Right atrium auricular region (tissue), 2 donors: Measurements from ENCODE around the gene SLC6A17. TPM values are rescaled to one million over a fixed set of nuclear protein-coding genes. Genes with fewer than 3 reads are reported as not detected.

Source experiments
- DNase-seq: peaks from one replicate; pipeline ENCODE4 v3.0.0-alpha.2; 2019; ENCODE audit warnings: low spot score
- H3K27ac ChIP-seq, 2 donors: fragments of 200-600 bp; sonication (generic); 1 replicate in 1 of 2; 2 replicates in 1 of 2; pipeline ENCODE4 v1.5.1; 2016 to 2019
- H3K27me3 ChIP-seq, 2 donors: fragments of 200-600 bp; sonication (generic); one replicate each; pipeline versions ENCODE4 v1.5.1 to v1.6.0; 2017 to 2019
- H3K36me3 ChIP-seq: fragments of 200-600 bp; sonication (generic); one replicate; pipeline ENCODE4 v1.5.1; 2016
- H3K4me1 ChIP-seq, 2 donors: fragments of 200-600 bp; sonication (generic); one replicate each; pipeline versions ENCODE4 v1.5.1 to v1.6.0; 2017 to 2019
- H3K4me3 ChIP-seq, 2 donors: fragments of 200-600 bp; sonication (generic); 1 replicate in 1 of 2; 2 replicates in 1 of 2; pipeline ENCODE4 v1.5.1; 2017 to 2019; ENCODE audit warnings: mild to moderate bottlenecking in 1 of 2, moderate library complexity in 1 of 2
- H3K9me3 ChIP-seq, 2 donors: fragments of 200-600 bp; sonication (generic); one replicate each; pipeline ENCODE4 v1.5.1; 2019
- total RNA-seq, 2 donors: library from RNA; depleted of rRNA; stranded (reverse); fragments of >200 nt; gene quantifications; one replicate each; pipeline ENCODE4 v1.1.0, GENCODE V29; 2016
- TF ChIP-seq, protein P1 (sequence below), 2 donors: fragments of 200-600 bp; sonication (generic); IDR thresholded peaks; one replicate each; pipeline ENCODE4 v1.5.1; 2019; ENCODE audit warnings: antibody characterized with exemption in 2 of 2

The SLC6A17 gene
- total RNA-seq, 2 donors from 2014 or later: not detected

DNA sequence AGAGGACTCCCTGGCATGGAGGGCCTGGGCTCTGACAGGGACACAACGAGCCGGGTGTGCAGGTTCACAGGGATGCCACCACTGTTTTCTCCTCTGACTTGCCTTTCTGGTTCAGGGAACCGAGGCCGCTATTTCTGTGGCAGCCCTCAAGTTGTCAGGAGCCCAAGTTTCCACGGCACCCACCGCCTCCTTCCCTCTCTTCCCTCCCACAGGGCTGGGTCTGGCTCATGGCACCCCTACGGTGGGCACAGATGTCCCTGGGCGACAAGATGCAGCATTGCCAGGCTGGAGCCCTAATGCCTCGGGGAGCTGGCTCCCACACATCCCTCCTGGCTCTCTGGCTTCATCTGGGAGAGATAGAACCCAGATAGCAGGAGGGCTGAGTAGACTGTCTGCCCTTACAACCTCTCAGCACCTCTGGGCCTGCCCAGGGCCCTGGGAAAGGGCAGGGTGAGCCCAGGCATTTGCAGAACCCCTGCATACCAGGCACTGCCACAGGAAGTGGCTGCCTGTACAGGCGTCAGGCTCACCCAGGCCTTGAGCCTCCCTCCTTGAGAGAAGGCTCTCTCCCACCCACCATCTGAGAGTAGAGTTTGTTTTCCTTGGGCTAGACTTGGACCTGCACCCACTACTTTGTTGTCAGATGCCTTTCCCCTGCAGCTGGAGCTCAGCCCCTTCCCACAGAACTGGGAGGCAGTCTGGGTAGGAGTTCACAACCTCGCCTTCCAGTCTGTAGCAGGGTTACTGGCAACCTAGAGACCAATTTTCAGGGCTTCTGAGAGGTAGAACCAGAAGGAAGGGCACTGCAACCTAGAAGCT lies 80.3 kb downstream of the SLC6A17 start:
- H3K4me3 ChIP-seq: no peak overlapping the region
- H3K9me3 ChIP-seq: peaks cover 3 to 9% of the 10 kb centered on the region in 2 donors
- TF ChIP-seq, protein P1, sequence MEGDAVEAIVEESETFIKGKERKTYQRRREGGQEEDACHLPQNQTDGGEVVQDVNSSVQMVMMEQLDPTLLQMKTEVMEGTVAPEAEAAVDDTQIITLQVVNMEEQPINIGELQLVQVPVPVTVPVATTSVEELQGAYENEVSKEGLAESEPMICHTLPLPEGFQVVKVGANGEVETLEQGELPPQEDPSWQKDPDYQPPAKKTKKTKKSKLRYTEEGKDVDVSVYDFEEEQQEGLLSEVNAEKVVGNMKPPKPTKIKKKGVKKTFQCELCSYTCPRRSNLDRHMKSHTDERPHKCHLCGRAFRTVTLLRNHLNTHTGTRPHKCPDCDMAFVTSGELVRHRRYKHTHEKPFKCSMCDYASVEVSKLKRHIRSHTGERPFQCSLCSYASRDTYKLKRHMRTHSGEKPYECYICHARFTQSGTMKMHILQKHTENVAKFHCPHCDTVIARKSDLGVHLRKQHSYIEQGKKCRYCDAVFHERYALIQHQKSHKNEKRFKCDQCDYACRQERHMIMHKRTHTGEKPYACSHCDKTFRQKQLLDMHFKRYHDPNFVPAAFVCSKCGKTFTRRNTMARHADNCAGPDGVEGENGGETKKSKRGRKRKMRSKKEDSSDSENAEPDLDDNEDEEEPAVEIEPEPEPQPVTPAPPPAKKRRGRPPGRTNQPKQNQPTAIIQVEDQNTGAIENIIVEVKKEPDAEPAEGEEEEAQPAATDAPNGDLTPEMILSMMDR (IDR thresholded peaks at IDR 0.05): no peak
- no peak overlapping the region for H3K27ac ChIP-seq
- no peaks in the 10 kb centered on the region for H3K27me3 ChIP-seq
- peaks cover 8% of the 10 kb centered on the region for H3K36me3 ChIP-seq
- H3K4me1 ChIP-seq: peaks cover 0 to 8% of the 10 kb centered on the region in 2 donors
- DNase-seq: no peak

DNA sequence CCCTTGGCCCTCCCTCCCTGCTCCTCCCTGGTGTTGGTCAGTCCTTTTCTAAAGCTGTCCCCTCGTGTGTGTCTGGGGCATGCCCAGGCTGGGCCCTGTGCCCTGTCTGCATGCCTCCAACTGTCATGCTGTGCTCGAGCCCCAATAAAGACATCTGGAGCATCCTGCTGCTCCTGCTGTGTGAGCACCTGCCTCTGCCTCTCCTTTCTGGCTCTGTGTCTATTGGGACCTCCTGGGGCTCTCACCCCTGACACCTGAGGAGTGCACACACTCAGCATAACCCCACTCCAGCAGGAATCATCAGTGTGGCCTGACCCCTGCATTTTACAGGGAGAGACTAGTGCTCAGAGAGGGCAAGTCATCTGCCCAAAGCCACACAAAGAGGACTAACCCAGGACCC lies 83.6 kb downstream of the SLC6A17 start:
- Histone ChIP-seq H3K27me3 (no peaks in the 10 kb centered on the region), H3K27ac (no peak overlapping the region), H3K4me1 (peaks cover 0 to 8% of the 10 kb centered on the region in 2 donors), H3K36me3 (peaks cover 8% of the 10 kb centered on the region), H3K4me3 (no peak overlapping the region), H3K9me3 (peaks cover 3 to 9% of the 10 kb centered on the region in 2 donors)
- DNase-seq: no peak
- TF ChIP-seq, protein P1 (IDR thresholded peaks at IDR 0.05): no peak

DNA sequence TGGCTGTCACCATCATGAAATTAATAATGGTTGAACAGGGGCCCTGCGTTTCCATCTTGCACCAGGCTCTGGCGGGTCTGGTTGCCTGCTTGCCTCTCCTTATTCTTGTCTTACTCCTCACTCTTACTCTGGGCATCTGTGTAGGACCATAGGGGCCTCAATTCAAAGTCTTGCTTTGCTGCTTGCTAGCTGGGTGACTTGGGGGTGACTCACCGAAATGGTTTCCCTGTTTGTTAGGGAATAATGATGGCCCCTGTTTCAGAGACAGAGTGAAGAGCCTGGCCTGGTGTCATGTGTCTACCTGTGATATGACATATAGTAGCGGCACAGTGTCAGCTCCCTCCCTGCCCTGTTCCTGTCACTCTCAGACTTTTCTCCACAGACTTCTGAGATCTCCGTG lies 84.4 kb downstream of the SLC6A17 start:
- Histone ChIP-seq H3K4me1 (peaks cover 0 to 8% of the 10 kb centered on the region in 2 donors), H3K27me3 (no peaks in the 10 kb centered on the region), H3K4me3 (no peak overlapping the region), H3K9me3 (peaks cover 3 to 9% of the 10 kb centered on the region in 2 donors), H3K27ac (no peak overlapping the region), H3K36me3 (peaks cover 8% of the 10 kb centered on the region)
- TF ChIP-seq, protein P1 (IDR thresholded peaks at IDR 0.05): no peak
- DNase-seq: no peak

DNA sequence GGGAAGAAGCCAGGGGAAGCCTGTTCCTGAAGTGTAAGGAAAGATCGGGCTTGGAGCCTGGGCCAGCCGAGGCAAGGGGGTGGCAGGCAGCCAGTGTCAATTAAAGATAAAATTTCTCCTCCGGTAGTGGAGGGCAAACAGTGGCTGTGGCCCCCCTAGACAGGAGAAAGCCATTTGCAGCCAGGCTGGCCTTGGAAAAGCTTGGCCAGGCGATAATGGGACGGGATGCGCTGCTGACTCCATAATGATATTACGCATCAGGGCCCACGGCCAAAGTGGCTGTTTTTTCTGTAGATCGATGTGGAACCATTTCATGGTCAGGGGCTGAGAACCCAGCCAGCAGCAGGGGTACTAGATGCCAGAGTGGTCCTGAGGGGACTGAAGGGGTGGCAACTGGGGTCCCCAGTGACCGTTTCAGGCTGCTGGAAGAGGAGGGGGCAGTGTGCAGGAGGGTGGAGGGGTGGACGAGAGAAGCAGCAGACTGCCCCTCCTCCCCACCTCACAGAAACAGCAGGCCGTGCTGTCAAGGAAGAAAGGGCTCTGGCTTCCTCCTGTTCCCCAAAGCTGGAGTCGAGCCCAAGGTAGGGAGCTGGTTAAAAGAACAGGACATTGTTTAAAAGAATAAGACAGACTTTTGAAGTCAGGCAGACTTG lies 85.0 kb downstream of the SLC6A17 start:
- DNase-seq: no peak
- Histone ChIP-seq H3K4me3 (no peak overlapping the region), H3K27ac (peak overlapping the region in 1 of 2 donors; percentile 24), H3K36me3 (peaks cover 8% of the 10 kb centered on the region), H3K27me3 (no peaks in the 10 kb centered on the region), H3K9me3 (peaks cover 3 to 9% of the 10 kb centered on the region in 2 donors), H3K4me1 (peaks cover 0 to 8% of the 10 kb centered on the region in 2 donors)
- TF ChIP-seq, protein P1 (IDR thresholded peaks at IDR 0.05): no peak

DNA sequence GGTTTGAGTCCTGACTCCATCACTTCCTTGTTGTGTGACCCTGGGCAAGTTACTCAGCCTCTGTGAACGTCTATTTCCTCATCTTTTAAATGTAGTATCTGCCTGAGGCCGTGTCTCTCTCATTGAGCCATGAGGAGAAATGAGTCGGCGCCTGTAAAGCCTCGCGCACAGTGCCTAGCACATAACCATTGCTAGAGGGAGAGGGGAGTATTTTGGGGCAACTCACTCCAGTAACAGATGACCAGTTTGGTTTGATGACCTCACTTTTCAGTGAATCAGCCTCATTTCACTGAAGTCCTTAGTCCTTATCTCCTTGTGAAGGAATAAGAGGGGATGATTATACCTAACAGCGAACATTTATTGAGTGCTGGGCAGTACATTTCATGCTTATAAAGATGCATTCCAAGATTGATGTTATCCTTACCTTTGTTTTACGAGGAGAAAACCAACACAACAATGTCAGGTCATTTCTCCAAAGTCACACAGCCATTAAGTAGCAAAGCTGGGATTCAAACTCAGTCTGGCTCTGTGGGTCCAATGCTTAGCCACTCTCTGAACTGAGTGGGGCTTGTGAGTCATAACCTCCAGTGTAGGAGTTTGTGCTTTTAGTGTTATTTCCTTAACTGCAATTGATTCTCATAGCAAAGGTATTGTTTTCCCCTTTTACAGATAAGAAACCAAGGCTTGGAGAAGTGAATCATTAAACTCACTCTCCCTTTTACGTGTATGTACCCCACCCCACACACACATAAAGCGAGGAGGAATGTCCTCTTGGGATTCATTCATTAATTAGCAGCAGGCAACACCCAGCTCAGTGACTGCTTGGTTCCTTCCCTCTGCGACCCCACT lies 85.8 kb downstream of the SLC6A17 start:
- Histone ChIP-seq H3K36me3 (peaks cover 8% of the 10 kb centered on the region), H3K4me1 (peaks cover 0 to 8% of the 10 kb centered on the region in 2 donors), H3K27me3 (no peaks in the 10 kb centered on the region), H3K4me3 (no peak overlapping the region), H3K9me3 (peaks cover 3 to 9% of the 10 kb centered on the region in 2 donors), H3K27ac (peak overlapping the region in 1 of 2 donors; percentile 24)
- TF ChIP-seq, protein P1 (IDR thresholded peaks at IDR 0.05): no peak
- DNase-seq: no peak
